Prostate gland (tissue), 2 donors: ENCODE results near the gene GNA12.

Source experiments
- POLR2A ChIP-seq: fragments of 450-650 bp; IDR thresholded peaks from one replicate; pipeline ENCODE4 v1.6.1; 2016; ENCODE audit warnings: antibody characterized with exemption, mild to moderate bottlenecking
- TF ChIP-seq, protein P1 (sequence below), 4 experiments: fragments of 200-600 bp in 2 of 4; fragments of 450-650 bp in 2 of 4; sonication (generic) in 2 of 4; IDR thresholded peaks; 1 replicate in 3 of 4; 2 replicates in 1 of 4; pipeline ENCODE4 v1.5.1; 2016 to 2019; ENCODE audit warnings: antibody characterized with exemption in 4 of 4, mild to moderate bottlenecking in 2 of 4, moderate library complexity in 2 of 4

DNA sequence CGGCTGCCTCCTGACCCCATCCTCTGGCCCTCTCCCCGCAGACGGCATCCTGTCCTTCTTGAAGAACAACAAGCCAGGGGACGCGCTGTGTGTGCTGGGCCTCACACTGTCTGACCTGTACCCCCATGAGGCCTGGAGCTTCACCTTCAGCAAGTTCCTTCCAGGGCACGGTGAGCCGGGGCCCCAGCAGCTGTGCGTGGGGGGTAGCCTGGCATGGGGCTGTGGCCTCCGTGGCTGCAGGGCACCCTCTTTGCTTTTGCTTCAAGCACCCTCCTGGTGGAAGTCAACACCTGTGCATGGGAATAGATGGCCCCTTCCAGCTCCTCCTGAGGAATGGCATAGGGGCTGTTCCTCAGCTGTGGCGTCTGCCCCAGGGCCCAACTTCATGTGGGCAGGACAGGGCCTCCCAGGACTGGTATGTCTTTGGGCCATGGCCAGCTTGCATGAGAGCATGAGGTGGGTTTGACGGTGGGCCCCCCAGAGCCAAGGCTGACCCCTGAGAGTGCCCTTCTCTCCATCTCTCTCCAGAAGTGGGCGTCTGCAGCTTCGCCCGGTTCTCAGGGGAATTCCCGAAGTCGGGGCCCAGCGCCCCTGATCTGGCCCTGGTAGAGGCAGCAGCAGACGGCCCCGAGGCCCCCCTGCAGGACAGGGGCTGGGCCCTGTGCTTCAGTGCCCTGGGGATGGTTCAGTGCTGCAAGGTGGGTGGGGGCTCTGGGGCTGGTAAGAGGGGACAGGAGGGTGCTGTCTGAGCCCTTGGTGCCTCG lies 135.4 kb downstream of the GNA12 start:
- TF ChIP-seq, protein P1, sequence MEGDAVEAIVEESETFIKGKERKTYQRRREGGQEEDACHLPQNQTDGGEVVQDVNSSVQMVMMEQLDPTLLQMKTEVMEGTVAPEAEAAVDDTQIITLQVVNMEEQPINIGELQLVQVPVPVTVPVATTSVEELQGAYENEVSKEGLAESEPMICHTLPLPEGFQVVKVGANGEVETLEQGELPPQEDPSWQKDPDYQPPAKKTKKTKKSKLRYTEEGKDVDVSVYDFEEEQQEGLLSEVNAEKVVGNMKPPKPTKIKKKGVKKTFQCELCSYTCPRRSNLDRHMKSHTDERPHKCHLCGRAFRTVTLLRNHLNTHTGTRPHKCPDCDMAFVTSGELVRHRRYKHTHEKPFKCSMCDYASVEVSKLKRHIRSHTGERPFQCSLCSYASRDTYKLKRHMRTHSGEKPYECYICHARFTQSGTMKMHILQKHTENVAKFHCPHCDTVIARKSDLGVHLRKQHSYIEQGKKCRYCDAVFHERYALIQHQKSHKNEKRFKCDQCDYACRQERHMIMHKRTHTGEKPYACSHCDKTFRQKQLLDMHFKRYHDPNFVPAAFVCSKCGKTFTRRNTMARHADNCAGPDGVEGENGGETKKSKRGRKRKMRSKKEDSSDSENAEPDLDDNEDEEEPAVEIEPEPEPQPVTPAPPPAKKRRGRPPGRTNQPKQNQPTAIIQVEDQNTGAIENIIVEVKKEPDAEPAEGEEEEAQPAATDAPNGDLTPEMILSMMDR (IDR thresholded peaks at IDR 0.05), result no peak
- TF ChIP-seq POLR2A, result no peak
